K562 (cell line): ENCODE results near the gene RNH1. TPM values are rescaled to one million over a fixed set of nuclear protein-coding genes. Genes with fewer than 3 reads are reported as not detected.

ENCODE experiments used
- ATAC-seq: fragments of 200-7000 bp; cut with Tn5 transposase; 3 replicates; pipeline ENCODE4 v1.9.1; 2020; ENCODE audit warnings: moderate library complexity
- BruUV-seq: library from RNA; stranded (reverse); fragments of 400-500 nt; replicated peaks from 2 replicates; lab custom pipeline; 2021; lab: Mats Ljungman, UMichigan
- CTCF ChIA-PET: fragments of 300-600 bp; formaldehyde crosslinking; extraction: SDS; loops from one replicate; lab custom pipeline; 2021; ENCODE audit warnings: low intra/inter-chr PET ratio; lab: Yijun Ruan, JAX
- POLR2A ChIA-PET: fragments of 300-600, 350-650 bp; sonication (Branson Sonifier 250); formaldehyde crosslinking; extraction: SDS; loops from one replicate; lab custom pipeline; 2021; ENCODE audit warnings: antibody characterized with exemption, inconsistent platforms; lab: Yijun Ruan, JAX
- DNase-seq, 4 experiments: peaks; one replicate each; pipeline versions ENCODE4 v3.0.0 to v3.0.0-alpha.2; 2011 to 2018; ENCODE audit warnings: low spot score in 3 of 4, mixed read lengths in 3 of 4; ENCODE audit errors: extremely low read depth in 1 of 4
- FAIRE-seq: peaks from 2 replicates; lab custom pipeline; 2011; peaks lifted over from hg19 to GRCh38; lab: Jason Lieb, UNC
- H2AFZ ChIP-seq: 2 replicates; pipeline ENCODE4 v1.6.0; 2011; ENCODE audit warnings: low read depth, low read length, control low read depth, inconsistent platforms
- H3K27ac ChIP-seq: fragments of 200-600 bp; 3 replicates; pipeline ENCODE4 v1.8.0; 2011; ENCODE audit warnings: low read depth, mild to moderate bottlenecking, control low read depth, inconsistent platforms, low read length, moderate library complexity, mixed read lengths; ENCODE audit errors: extremely low read depth
- H3K27me3 ChIP-seq, 2 experiments: fragments of 300-600 bp in 1 of 2; 2 replicates in 1 of 2; 3 replicates in 1 of 2; pipeline versions ENCODE4 v1.6.0 to v1.8.0; 2011; ENCODE audit warnings: inconsistent platforms in 2 of 2, low read length in 2 of 2, mild to moderate bottlenecking in 1 of 2, mixed read lengths in 1 of 2, moderate library complexity in 1 of 2; ENCODE audit not compliant: control insufficient read depth in 2 of 2, insufficient read depth in 2 of 2
- H3K36me3 ChIP-seq: fragments of 300-600 bp; 3 replicates; pipeline ENCODE4 v1.8.0; 2011; ENCODE audit warnings: mild to moderate bottlenecking, low read length, inconsistent platforms; ENCODE audit not compliant: control insufficient read depth, insufficient read depth
- H3K4me1 ChIP-seq, 2 experiments: fragments of 200-600 bp in 1 of 2; replicated peaks in 1 of 2; 2 replicates in 1 of 2; 3 replicates in 1 of 2; pipeline versions ENCODE4 v1.5.1 to v1.8.0; 2011; ENCODE audit warnings: inconsistent platforms in 2 of 2, low read length in 2 of 2, mild to moderate bottlenecking in 1 of 2, mixed read lengths in 1 of 2, moderate library complexity in 1 of 2; ENCODE audit not compliant: control insufficient read depth in 2 of 2, insufficient read depth in 2 of 2
- H3K4me2 ChIP-seq: 2 replicates; pipeline ENCODE4 v1.6.1; 2011; ENCODE audit warnings: low read length, control low read depth, inconsistent platforms, mixed read lengths; ENCODE audit not compliant: insufficient read depth
- H3K4me3 ChIP-seq: fragments of 200-600 bp; sonication (generic), shearing (Covaris generic); 2 replicates; pipeline ENCODE4 v1.5.1; 2016; ENCODE audit warnings: control low read depth, inconsistent platforms
- H3K79me2 ChIP-seq: fragments of 200-600 bp; 3 replicates; pipeline ENCODE4 v1.8.0; 2011; ENCODE audit warnings: low read length, inconsistent platforms; ENCODE audit not compliant: control insufficient read depth, insufficient read depth
- H3K9ac ChIP-seq, 2 experiments: 2 replicates each; pipeline versions ENCODE4 v1.6.0 to v1.6.1; 2011; ENCODE audit warnings: low read depth in 2 of 2, low read length in 2 of 2, control low read depth in 1 of 2, inconsistent platforms in 1 of 2, mild to moderate bottlenecking in 1 of 2, mixed read lengths in 1 of 2; ENCODE audit not compliant: insufficient read depth in 1 of 2
- H3K9me1 ChIP-seq: one replicate; pipeline ENCODE4 v1.6.0; 2011; ENCODE audit warnings: inconsistent platforms, mild to moderate bottlenecking, low read length, moderate library complexity; ENCODE audit not compliant: control insufficient read depth, insufficient read depth
- H3K9me3 ChIP-seq: replicated peaks from 2 replicates; pipeline ENCODE4 v1.5.1; 2011; ENCODE audit warnings: low read depth, low read length, inconsistent platforms; ENCODE audit not compliant: control insufficient read depth, insufficient read depth
- H4K20me1 ChIP-seq: replicated peaks from 2 replicates; pipeline ENCODE4 v1.6.1; 2011; ENCODE audit warnings: low read length, inconsistent platforms, mixed read lengths; ENCODE audit not compliant: control insufficient read depth, insufficient read depth
- BHLHE40 ChIP-seq: IDR thresholded peaks from 2 replicates; pipeline ENCODE4 v1.6.1; 2011; ENCODE audit warnings: low read length, improper control_type of control experiment
- CBFA2T2 ChIP-seq: fragments of 450-650 bp; conservative IDR thresholded peaks from 2 replicates; pipeline ENCODE4 v1.6.1; 2017; ENCODE audit warnings: mild to moderate bottlenecking
- CBFB ChIP-seq: sonication (generic); formaldehyde crosslinking; IDR thresholded peaks from 2 replicates; pipeline ENCODE4 v1.4.0; 2020; ENCODE audit warnings: mild to moderate bottlenecking, missing genetic modification reagents
- E2F1 ChIP-seq: sonication (generic); formaldehyde crosslinking; IDR thresholded peaks from 2 replicates; pipeline ENCODE4 v1.8.1; 2023; ENCODE audit warnings: mild to moderate bottlenecking, missing genetic modification reagents, moderate library complexity
- ELK3 ChIP-seq: fragments of 450-650 bp; formaldehyde crosslinking; IDR thresholded peaks from 2 replicates; pipeline ENCODE4 v1.4.0; 2020; ENCODE audit warnings: mild to moderate bottlenecking
- GTF2B ChIP-seq: IDR thresholded peaks from 2 replicates; pipeline ENCODE4 v1.6.1; 2011; ENCODE audit not compliant: insufficient read length; ENCODE audit errors: extremely low read depth
- HDAC8 ChIP-seq: fragments of 450-650 bp; IDR thresholded peaks from 2 replicates; pipeline ENCODE4 v1.6.1; 2016; ENCODE audit warnings: mild to moderate bottlenecking, missing genetic modification characterization, moderate library complexity, missing compliant biosample characterization
- HES1 ChIP-seq: fragments of 450-650 bp; IDR thresholded peaks from 2 replicates; pipeline ENCODE4 v1.6.1; 2016; ENCODE audit warnings: low read depth, mild to moderate bottlenecking, moderate library complexity
- SAP30 ChIP-seq: fragments of 200-600 bp; sonication (generic); IDR thresholded peaks from 2 replicates; pipeline ENCODE4 v1.6.1; 2012; ENCODE audit warnings: borderline replicate concordance, low read depth, mild to moderate bottlenecking, moderate library complexity, low read length, control low read depth, inconsistent platforms; ENCODE audit not compliant: insufficient read depth, poor library complexity, severe bottlenecking
- SIN3A ChIP-seq, 2 experiments: fragments of 150-350 bp in 1 of 2; IDR thresholded peaks; 2 replicates each; pipeline ENCODE4 v1.6.1; 2011 to 2016; ENCODE audit warnings: borderline replicate concordance in 2 of 2, low read depth in 2 of 2, low read length in 2 of 2, mild to moderate bottlenecking in 2 of 2, moderate library complexity in 2 of 2; ENCODE audit not compliant: control insufficient read depth in 1 of 2
- ZFP1 ChIP-seq: fragments of 450-650 bp; formaldehyde crosslinking; IDR thresholded peaks from 2 replicates; pipeline ENCODE4 v1.4.0; 2020; ENCODE audit warnings: mild to moderate bottlenecking, mixed read lengths
- ZNF280B ChIP-seq: fragments of 250-450 bp; sonication (Bioruptor Pico); IDR thresholded peaks from 2 replicates; pipeline ENCODE4 v1.5.1; 2021; ENCODE audit warnings: mild to moderate bottlenecking
- ZNF785 ChIP-seq: fragments of 250-450 bp; sonication (Bioruptor Pico); IDR thresholded peaks from 2 replicates; pipeline ENCODE4 v1.4.0; 2020; ENCODE audit warnings: mild to moderate bottlenecking
- WGBS: fragments of 100-300 bp; shearing (Covaris generic); methylation state at CpG from one replicate; pipeline ENCODE4 v1.1.6; 2016; ENCODE audit warnings: low coverage, mixed read lengths; ENCODE audit not compliant: insufficient coverage; ENCODE audit errors: missing lambda C conversion rate; 5-methylcytosine and 5-hydroxymethylcytosine counted together
- in situ Hi-C: fragments of 300-500 bp; cut with MboI; formaldehyde crosslinking; loops from 4 replicates; pipeline ENCODE4 v1.15.0; 2018; ENCODE audit warnings: inconsistent platforms, mixed read lengths
- intact Hi-C: fragments of 100-400 bp; cut with micrococcal nuclease; formaldehyde crosslinking; loops from 2 replicates; pipeline ENCODE4 v1.14.2; 2022
- polyA plus RNA-seq, 8 experiments: library from polyadenylated mRNA; depleted of rRNA in 4 of 8; stranded (reverse) in 5 of 8; unstranded in 3 of 8; fragments of >200 nt; fragmentation: Nextera tagmentation in 2 of 8; fragmentation: Illumina TruSeq in 1 of 8; extraction: Ambion mirVana in 2 of 8; extraction: Trizol in 1 of 8; gene quantifications; 2 replicates each; pipeline versions ENCODE4 v1.2.1 to v1.2.3, GENCODE V29; 2011 to 2014; ENCODE audit warnings: inconsistent platforms in 1 of 8, missing spikeins in 1 of 8
- total RNA-seq, 7 experiments: library from RNA; depleted of rRNA in 6 of 7; stranded (reverse); fragments of >200 nt in 6 of 7; fragmentation: Illumina TruSeq in 2 of 7; extraction: Trizol in 2 of 7; gene quantifications; 2 replicates each; pipeline versions ENCODE4 v1.2.1 to v1.2.3, GENCODE V29; 2011 to 2021; ENCODE audit warnings: low replicate concordance in 1 of 7

Gene RNH1
- total and polyA plus RNA-seq, 9 of the 15 experiments (the other 6 are each of a cell fraction or from before 2014, with no cell fraction given) = 2.5 to 160 (median 44.3) TPM

- CTCF ChIA-PET = no interaction called here
- no TSS peak for BruUV-seq
- Histone ChIP-seq H3K9me1 (no peaks in the 10 kb centered on the region), H3K27ac (peak overlapping the region; percentile 31; the same call in 1 of the 3 replicates), H3K9ac (peak overlapping the region in 1 of 2 experiments; percentile 38; a peak in 1 of 4 replicates), H3K9me3 (no peaks in the 10 kb centered on the region), H3K4me1 (peaks cover 0 to 38% of the 10 kb centered on the region in 2 experiments; a peak in 3 of 5 replicates), H4K20me1 (no peaks in the 10 kb centered on the region), H3K79me2 (peaks cover 46% of the 10 kb centered on the region), H2AFZ (no peak overlapping the region), H3K4me2 (no peak overlapping the region), H3K27me3 (no peaks in the 10 kb centered on the region), H3K4me3 (no peak overlapping the region), H3K36me3 (peaks cover 21% of the 10 kb centered on the region)
- no peak for DNase-seq
- ATAC-seq = 0 out of 3 replicates have a peak, but pooled peaks have one; percentile 42
- in situ Hi-C loops (no loop called here), intact Hi-C loops (no loop called here)
- 91% methylated on average over 21 of the region's 28 CpGs for WGBS
- no peak for FAIRE-seq
- POLR2A ChIA-PET = interaction anchor here (0.6 to 1.0 kb wide), 4 partner anchors 20 to 163 kb away, joined by 3 to 5 read pairs (median 3); no protein-coding TSS in a partner anchor
- no peak for TF ChIP-seq HDAC8 (tag)
- no peak for TF ChIP-seq GTF2B
- TF ChIP-seq CBFB = no peak
- no peak for TF ChIP-seq HES1
- TF ChIP-seq E2F1 (CRISPR knock-in tag) = no peak
- TF ChIP-seq ZNF280B = no peak
- TF ChIP-seq ZNF785 (CRISPR knock-in tag) = no peak
- no peak for TF ChIP-seq ZFP1 (CRISPR knock-in tag)
- no peak for TF ChIP-seq ELK3 (CRISPR knock-in tag)
- no peak for TF ChIP-seq BHLHE40
- no peak for TF ChIP-seq CBFA2T2
- no peak for TF ChIP-seq SAP30
- no peak for TF ChIP-seq SIN3A (IDR thresholded peaks at IDR 0.05; ENCODE audit: borderline replicate concordance in 2 of 2, control insufficient read depth in 1 of 2, low read depth in 2 of 2, low read length in 2 of 2)
These were observed 37.1 kb downstream of the RNH1 start for GRCh38 chr11:469684-470560.
